IPS DF 6.9 (cell line): ENCODE measurements around the gene IFT25.

Experiments used
- DNase-seq: peaks from one replicate; pipeline ENCODE4 v3.0.0-alpha.2; 2013; ENCODE audit warnings: low read depth, low spot score
- H3K27ac ChIP-seq: one replicate; pipeline ENCODE4 v1.5.1; 2013; ENCODE audit warnings: low read length, control low read depth
- H3K27me3 ChIP-seq: 2 replicates; pipeline ENCODE4 v1.6.1; 2013; ENCODE audit warnings: mild to moderate bottlenecking, low read length; ENCODE audit not compliant: control insufficient read depth, insufficient read depth
- H3K36me3 ChIP-seq: 2 replicates; pipeline ENCODE4 v1.6.1; 2013; ENCODE audit warnings: low read length; ENCODE audit not compliant: control insufficient read depth, insufficient read depth
- H3K4me1 ChIP-seq: 2 replicates; pipeline ENCODE4 v1.6.1; 2013; ENCODE audit warnings: low read length; ENCODE audit not compliant: control insufficient read depth, insufficient read depth
- H3K4me3 ChIP-seq: 2 replicates; pipeline ENCODE4 v1.5.1; 2013; ENCODE audit warnings: mild to moderate bottlenecking, low read length
- H3K9me3 ChIP-seq: 2 replicates; pipeline ENCODE4 v1.6.1; 2013; ENCODE audit warnings: low read length, inconsistent platforms; ENCODE audit not compliant: control insufficient read depth, insufficient read depth
- WGBS: extraction: QIAGEN DNeasy Blood & Tissue Kit; methylation state at CpG from one replicate; pipeline ENCODE4 v1.1.7; 2013; ENCODE audit warnings: mixed read lengths, missing lambda C conversion rate; ENCODE audit not compliant: insufficient read length, insufficient coverage; 5-methylcytosine and 5-hydroxymethylcytosine counted together

IFT25 gene

DNA sequence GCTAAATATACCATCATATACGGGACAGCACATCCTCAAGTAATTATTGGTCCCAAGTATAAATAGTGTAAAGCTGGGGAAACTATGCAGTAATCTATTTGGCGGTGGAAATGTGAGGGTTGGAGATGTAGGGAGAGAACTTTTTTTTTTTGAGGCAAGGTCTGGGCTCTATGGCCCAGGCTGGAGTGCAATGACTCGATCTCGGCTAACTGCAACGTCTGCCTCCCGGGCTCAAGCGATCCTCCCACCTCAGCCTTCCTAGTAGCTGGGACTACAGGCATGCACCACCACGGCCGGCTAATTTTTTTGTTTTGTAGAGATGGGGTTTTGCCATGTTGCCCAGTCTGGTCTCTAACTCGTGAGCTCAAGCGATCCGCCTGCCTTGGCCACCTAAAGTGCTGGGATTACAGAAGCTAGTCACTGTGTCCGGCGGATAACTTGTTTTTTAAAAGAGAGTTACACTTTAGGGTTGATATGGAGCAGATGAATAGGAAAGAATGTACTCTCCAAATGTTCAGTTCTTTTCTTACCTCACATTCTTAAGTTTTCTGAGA, 1.9 kb downstream of the IFT25 start:
- Histone ChIP-seq H3K4me1 (no peaks in the 10 kb centered on the region; the same call in 1 of the 2 replicates), H3K36me3 (no peaks in the 10 kb centered on the region), H3K27ac (no peak overlapping the region), H3K9me3 (no peaks in the 10 kb centered on the region), H3K4me3 (no peak overlapping the region), H3K27me3 (no peaks in the 10 kb centered on the region)
- DNase-seq, result no peak
- WGBS, result no CpG with 5 or more reads among the region's 14 CpGs

DNA sequence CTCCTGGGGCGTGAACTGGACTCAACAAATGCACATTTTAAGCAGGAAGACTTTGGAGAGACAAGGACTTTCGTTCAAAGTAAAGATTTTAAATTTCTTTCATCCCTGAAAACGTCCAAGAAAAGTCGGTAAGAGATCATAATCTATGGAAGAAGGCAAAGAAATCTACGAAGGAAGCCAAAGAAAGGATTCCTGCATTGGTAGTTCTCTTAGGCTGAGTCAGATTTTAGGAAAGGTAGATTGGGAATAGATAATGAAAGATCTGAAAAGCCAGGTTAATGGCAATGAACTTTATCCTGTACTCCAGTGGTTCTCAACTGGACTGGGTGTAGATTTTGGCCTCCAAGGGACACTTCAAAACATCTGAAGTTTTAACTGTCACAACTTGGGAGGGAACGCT, 2.4 kb downstream of the IFT25 start:
- Histone ChIP-seq H3K27me3 (no peaks in the 10 kb centered on the region), H3K27ac (no peak overlapping the region), H3K4me1 (no peaks in the 10 kb centered on the region; the same call in 1 of the 2 replicates), H3K9me3 (no peaks in the 10 kb centered on the region), H3K36me3 (no peaks in the 10 kb centered on the region), H3K4me3 (no peak overlapping the region)
- WGBS, result no CpG with 5 or more reads among the region's 6 CpGs
- no peak for DNase-seq

DNA sequence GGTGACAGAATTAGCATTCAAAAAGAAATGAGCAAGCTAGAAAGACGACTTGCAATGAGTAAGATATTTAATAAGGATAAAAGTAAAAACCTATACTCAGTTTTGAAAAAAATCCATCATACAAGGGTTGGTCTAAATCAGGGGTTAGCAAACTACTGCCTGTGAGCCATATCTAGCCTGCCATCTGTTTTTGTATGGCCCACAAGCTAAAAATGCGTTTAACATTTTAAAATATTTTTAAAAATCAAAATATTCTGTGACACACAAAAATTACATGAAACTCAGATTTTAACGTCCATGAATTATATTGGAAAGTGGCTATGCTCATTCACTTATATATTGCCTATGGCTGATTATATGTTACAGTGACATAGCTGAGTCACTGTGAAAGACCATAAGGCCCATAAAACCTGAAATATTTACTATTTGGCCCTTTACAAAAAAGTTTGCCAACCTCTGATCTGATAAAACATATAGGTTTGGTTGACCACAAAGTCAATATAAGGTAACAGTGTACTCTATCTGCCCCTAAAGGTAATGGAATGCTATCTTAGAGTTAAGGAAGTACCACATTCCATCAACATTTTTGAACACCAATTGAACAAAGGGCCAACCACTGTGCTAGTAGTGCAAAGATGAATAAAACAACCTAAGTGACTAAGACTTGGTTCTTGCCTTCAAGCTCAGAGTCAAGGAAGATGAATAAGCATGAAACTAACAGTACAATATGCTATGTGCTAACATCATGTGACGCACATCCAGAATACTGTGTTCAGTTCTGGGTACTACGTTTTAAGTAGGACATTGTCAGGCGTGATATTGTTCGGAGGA, 3.2 kb downstream of the IFT25 start:
- Histone ChIP-seq H3K27me3 (no peaks in the 10 kb centered on the region), H3K4me3 (no peak overlapping the region), H3K4me1 (no peaks in the 10 kb centered on the region; the same call in 1 of the 2 replicates)

DNA sequence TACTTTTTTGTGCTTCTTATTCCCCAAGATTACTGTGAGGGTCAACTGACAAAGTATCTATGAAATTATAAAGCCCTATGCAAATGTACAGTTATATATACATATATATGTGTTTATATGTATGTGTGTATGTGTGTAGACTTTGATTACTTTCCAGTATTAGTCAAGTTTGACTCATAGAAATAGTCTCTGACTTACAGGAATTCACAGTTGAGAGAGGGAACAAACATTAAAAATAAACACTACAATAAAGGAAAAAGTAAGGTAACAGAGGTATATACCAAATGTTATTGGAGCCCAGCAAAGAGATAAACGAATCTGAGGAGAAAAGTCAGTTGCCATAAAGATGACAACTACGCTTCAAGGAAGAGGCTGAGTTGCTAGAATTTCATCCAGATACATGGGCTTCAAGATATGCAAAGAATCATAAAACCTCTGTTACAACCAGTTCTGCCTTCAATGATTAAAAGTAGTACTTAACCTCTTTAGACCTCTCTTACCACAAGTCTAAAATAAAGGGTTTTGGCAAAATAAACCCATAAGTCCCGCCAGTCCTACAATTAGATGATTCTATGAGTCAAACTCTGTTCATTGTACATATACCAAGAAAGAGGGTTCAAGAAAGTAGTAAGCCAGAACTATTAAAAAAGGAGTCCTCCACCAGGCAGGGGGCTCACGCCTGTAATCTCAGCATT, 7.2 kb downstream of the IFT25 start:
- Histone ChIP-seq H3K4me3 (no peak overlapping the region), H3K36me3 (no peaks in the 10 kb centered on the region), H3K27ac (no peak overlapping the region), H3K4me1 (no peaks in the 10 kb centered on the region), H3K9me3 (no peaks in the 10 kb centered on the region), H3K27me3 (no peaks in the 10 kb centered on the region)
- WGBS, result no CpG with 5 or more reads among the region's 4 CpGs
- DNase-seq, result no peak

More for the DNA sequence above, 3.2 kb downstream of the IFT25 start:
- Histone ChIP-seq H3K36me3 (no peaks in the 10 kb centered on the region), H3K9me3 (no peaks in the 10 kb centered on the region), H3K27ac (no peak overlapping the region)
- 100% methylated on average over 1 of the region's 7 CpGs for WGBS
- no peak for DNase-seq

DNA sequence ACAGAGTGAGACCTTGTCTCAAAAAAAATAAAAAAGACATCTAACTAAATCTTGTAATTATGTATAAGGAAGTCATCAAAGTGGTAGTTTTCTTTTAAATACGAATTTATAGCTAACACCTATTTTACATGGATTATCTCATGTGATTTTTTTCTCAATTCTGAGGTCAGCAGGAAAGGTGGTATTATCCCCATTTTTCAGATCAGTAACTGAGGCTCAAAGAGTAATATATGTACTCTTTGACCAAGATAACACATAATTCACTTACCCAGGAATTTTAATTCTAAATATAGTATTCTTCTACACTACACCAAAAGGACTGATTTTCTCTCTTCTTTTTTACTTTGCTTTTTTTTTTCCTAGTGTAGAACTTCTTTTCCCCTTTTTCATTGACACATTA, 9.1 kb downstream of the IFT25 start:
- DNase-seq, result no peak
- H3K4me1 ChIP-seq, result no peaks in the 10 kb centered on the region
- WGBS, result no CpG with 5 or more reads among the region's 1 CpG
- no peaks in the 10 kb centered on the region for H3K9me3 ChIP-seq
- H3K27ac ChIP-seq, result no peak overlapping the region
- H3K4me3 ChIP-seq, result no peak overlapping the region
- H3K27me3 ChIP-seq, result no peaks in the 10 kb centered on the region
- no peaks in the 10 kb centered on the region for H3K36me3 ChIP-seq

DNA sequence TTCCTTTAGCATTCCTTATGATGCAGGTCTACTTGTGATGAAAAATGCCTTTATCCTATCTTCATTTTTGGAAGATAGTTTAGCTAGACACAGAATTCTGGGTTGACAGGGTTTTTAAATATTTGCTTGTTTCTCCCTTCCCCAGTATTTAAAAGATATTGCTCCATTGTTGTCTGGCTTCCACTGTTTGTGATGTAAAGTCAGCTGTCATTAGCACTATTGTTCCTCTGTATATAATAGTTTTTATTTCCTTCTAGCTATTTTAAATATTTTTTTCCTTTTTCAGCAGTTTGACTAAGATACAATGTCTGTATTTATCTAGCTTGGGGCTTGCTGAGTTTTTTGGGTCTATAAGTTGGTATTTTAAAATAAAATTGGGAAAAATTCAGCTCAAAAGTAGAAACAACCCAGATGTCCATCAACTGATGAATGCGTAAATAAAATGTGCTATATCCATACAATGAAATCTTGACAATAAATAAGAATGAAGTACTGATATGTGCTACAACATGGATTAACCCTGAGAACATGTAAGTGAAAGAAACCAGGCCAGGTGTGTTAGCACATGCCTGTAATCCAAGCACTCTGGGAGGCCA, 11.2 kb downstream of the IFT25 start:
- DNase-seq, result no peak
- Histone ChIP-seq H3K4me1 (no peaks in the 10 kb centered on the region), H3K9me3 (no peaks in the 10 kb centered on the region), H3K27ac (no peak overlapping the region), H3K27me3 (no peaks in the 10 kb centered on the region), H3K4me3 (no peak overlapping the region), H3K36me3 (no peaks in the 10 kb centered on the region)
- WGBS, result no CpG with 5 or more reads among the region's 1 CpG

DNA sequence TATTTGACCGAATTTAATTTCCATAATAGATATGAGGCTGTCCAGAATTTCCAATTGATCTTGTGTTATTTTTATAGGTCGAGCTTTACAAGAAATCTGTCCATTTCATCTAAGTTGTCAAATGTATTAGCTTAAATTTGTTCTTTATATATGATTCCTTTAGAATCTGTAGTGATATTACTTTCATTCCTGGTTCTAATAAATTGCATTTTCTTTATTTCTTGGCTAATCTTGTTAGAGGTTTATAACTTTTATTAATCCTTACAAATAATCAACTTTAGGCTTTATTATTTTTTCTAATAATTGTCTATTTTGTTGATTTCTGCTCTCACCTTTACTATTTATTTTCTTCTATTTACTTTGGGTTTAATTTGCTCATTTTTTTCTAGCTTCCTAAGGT, 14.0 kb downstream of the IFT25 start:
- Histone ChIP-seq H3K4me1 (no peaks in the 10 kb centered on the region), H3K27me3 (no peaks in the 10 kb centered on the region), H3K4me3 (no peak overlapping the region), H3K9me3 (no peaks in the 10 kb centered on the region), H3K27ac (no peak overlapping the region), H3K36me3 (no peaks in the 10 kb centered on the region)
- DNase-seq, result no peak
- no CpG with 5 or more reads among the region's 2 CpGs for WGBS

DNA sequence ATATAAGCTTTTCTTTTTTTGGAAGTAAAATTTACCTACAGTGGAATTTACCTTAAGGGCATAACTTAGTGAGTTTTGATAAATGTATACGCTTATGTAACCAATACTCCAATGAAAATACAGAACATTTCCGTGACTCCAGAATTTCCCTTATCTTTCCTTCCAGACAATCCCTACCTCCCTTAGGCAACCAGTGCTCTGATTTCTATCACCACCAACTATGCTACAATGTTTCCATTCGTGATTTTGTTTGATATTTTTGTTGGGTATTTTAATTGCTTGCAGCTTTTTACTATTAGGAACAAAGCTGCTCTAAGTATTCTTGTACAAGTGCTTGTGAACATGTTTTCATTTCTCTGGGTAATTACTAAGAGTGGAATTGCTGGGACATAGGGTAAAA, 14.6 kb downstream of the IFT25 start:
- no peak overlapping the region for H3K4me3 ChIP-seq
- no peaks in the 10 kb centered on the region for H3K9me3 ChIP-seq
- H3K27ac ChIP-seq, result no peak overlapping the region
- DNase-seq, result no peak
- H3K36me3 ChIP-seq, result no peaks in the 10 kb centered on the region
- H3K27me3 ChIP-seq, result no peaks in the 10 kb centered on the region
- no peaks in the 10 kb centered on the region for H3K4me1 ChIP-seq
- WGBS, result no CpG with 5 or more reads among the region's 3 CpGs

DNA sequence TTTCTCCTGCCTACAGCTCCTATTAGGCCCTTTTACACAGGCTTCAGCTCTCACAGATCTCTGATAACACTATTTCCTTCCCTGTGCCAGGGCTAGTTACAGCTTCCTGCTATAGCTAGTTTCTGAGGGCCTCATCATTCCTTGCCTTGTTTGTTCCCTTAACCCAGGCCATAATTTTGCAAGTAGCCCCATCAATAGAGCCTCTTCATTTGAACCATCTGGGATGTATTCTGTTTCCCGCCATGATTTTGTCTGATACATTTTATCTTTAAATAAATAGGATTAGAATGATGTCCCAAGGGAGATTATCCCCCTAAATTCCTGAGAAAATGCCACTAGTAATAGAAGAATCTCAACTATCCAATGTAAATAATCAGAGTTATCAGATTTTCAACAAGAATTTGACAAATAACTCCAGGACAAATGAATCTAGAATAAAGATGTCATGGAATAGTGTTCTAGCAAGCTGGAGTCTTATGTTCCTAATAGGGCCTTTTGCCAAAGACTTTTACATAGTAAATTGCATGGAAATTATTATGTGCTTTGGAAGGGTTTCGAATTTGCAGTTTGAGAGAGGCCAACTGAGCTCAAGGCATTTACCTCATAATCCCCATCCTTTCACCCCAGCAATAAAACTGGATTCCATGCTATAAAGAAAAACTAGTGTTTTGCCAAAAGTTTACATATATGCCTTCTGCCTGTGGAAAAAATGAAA, 16.1 kb downstream of the IFT25 start:
- no CpG with 5 or more reads among the region's 2 CpGs for WGBS

DNA sequence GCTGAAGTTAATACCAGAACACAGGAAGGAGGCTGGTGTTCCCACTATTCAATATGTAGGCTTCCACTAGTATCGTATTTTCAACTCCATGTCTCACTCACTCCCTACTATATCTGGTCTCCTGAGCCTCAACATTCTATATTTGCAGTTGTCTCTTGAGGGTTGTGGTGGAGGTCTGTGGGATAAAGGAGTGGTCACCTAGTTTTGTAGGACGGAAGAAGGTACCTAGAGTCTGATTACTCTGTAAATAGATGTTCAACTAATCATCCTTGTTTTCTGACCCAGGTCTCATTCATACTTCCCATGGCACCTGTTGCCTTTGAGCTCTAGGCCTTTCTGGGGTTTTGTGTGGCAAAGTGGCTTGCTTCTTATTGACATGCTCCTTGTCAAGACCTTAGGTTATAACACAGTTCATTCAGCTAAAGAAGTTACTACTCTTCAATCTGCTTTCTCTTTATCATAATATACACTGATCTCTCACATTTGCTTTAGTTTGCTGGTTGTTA, 18.1 kb downstream of the IFT25 start:
- H3K27ac ChIP-seq, result no peak overlapping the region
- no peaks in the 10 kb centered on the region for H3K36me3 ChIP-seq
- DNase-seq, result no peak
- no peaks in the 10 kb centered on the region for H3K9me3 ChIP-seq
- H3K4me1 ChIP-seq, result no peaks in the 10 kb centered on the region
- WGBS, result no CpG with 5 or more reads among the region's 2 CpGs
- H3K27me3 ChIP-seq, result no peaks in the 10 kb centered on the region
- H3K4me3 ChIP-seq, result no peak overlapping the region

More for the DNA sequence above, 16.1 kb downstream of the IFT25 start:
- no peak overlapping the region for H3K4me3 ChIP-seq
- H3K4me1 ChIP-seq, result no peaks in the 10 kb centered on the region
- no peaks in the 10 kb centered on the region for H3K36me3 ChIP-seq
- DNase-seq, result no peak
- H3K27me3 ChIP-seq, result no peaks in the 10 kb centered on the region
- no peaks in the 10 kb centered on the region for H3K9me3 ChIP-seq
- H3K27ac ChIP-seq, result no peak overlapping the region
